Ishikawa (cell line): ENCODE data around the gene XXYLT1.

Experiments used
- CEBPB ChIP-seq: IDR thresholded peaks from 2 replicates; pipeline ENCODE4 v1.6.1; 2012
- CREB1 ChIP-seq: IDR thresholded peaks from 2 replicates; pipeline ENCODE4 v1.6.1; 2012; ENCODE audit warnings: low read depth
- EGR1 ChIP-seq: IDR thresholded peaks from 2 replicates; pipeline ENCODE4 v1.6.1; 2012
- EP300 ChIP-seq: IDR thresholded peaks from 2 replicates; pipeline ENCODE4 v1.6.1; 2012; ENCODE audit warnings: borderline replicate concordance
- FOXM1 ChIP-seq: IDR thresholded peaks from 2 replicates; pipeline ENCODE4 v1.6.1; 2012; ENCODE audit warnings: low read depth, borderline replicate concordance
- MAX ChIP-seq: IDR thresholded peaks from 2 replicates; pipeline ENCODE4 v1.6.1; 2012
- NFIC ChIP-seq: IDR thresholded peaks from 2 replicates; pipeline ENCODE4 v1.6.1; 2012
- RAD21 ChIP-seq: IDR thresholded peaks from 2 replicates; pipeline ENCODE4 v1.6.1; 2012; ENCODE audit warnings: low read depth
- TAF1 ChIP-seq: IDR thresholded peaks from 2 replicates; pipeline ENCODE4 v1.6.1; 2012; ENCODE audit warnings: low read depth, mild to moderate bottlenecking
- TCF12 ChIP-seq: IDR thresholded peaks from 2 replicates; pipeline ENCODE4 v1.6.1; 2012; ENCODE audit warnings: low read depth
- TEAD4 ChIP-seq: IDR thresholded peaks from 2 replicates; pipeline ENCODE4 v1.6.1; 2012
- USF1 ChIP-seq: IDR thresholded peaks from 2 replicates; pipeline ENCODE4 v1.6.1; 2012
- YY1 ChIP-seq: IDR thresholded peaks from 2 replicates; pipeline ENCODE4 v1.6.1; 2012; ENCODE audit warnings: low read depth
- ZBTB7A ChIP-seq: IDR thresholded peaks from 2 replicates; pipeline ENCODE4 v1.6.1; 2012; ENCODE audit warnings: low read depth
- TF ChIP-seq, protein P1 (sequence below): IDR thresholded peaks from 2 replicates; pipeline ENCODE4 v1.6.1; 2012; ENCODE audit warnings: low read depth, mild to moderate bottlenecking

XXYLT1 gene

GRCh38 chr3:195126056-195126605, 144.8 kb downstream of the XXYLT1 start:
- no peak for TF ChIP-seq CEBPB
- no peak for TF ChIP-seq USF1
- no peak for TF ChIP-seq ZBTB7A
- no peak for TF ChIP-seq MAX
- TF ChIP-seq EGR1: no peak
- TF ChIP-seq FOXM1: no peak
- TF ChIP-seq TAF1: no peak

DNA sequence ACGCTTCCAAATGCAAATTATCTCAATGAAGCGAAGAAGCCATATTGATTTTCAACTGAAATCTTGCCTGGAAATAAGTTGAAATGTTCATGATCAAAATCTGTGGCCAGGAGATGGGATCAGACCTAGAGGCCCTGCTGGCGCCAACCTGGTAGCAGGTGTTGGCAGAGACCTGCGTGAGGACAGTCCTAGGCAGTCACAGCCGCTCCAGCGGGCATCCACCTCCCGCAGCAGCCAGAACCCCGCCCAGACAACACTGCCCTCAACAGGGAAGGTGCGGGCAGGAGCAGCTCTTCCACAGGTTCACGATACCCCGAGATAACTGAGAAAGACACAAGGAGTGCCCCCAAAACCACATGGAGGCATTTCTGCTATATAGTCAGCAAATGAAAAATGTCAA, 145.3 kb downstream of the XXYLT1 start:
- TF ChIP-seq USF1 (no peak), ZBTB7A (no peak), EGR1 (no peak), EP300 (no peak), TAF1 (no peak), MAX (no peak), YY1 (no peak), CEBPB (no peak), FOXM1 (no peak), TCF12 (no peak), TEAD4 (no peak), CREB1 (no peak), NFIC (no peak), RAD21 (no peak)
- TF ChIP-seq, protein P1, sequence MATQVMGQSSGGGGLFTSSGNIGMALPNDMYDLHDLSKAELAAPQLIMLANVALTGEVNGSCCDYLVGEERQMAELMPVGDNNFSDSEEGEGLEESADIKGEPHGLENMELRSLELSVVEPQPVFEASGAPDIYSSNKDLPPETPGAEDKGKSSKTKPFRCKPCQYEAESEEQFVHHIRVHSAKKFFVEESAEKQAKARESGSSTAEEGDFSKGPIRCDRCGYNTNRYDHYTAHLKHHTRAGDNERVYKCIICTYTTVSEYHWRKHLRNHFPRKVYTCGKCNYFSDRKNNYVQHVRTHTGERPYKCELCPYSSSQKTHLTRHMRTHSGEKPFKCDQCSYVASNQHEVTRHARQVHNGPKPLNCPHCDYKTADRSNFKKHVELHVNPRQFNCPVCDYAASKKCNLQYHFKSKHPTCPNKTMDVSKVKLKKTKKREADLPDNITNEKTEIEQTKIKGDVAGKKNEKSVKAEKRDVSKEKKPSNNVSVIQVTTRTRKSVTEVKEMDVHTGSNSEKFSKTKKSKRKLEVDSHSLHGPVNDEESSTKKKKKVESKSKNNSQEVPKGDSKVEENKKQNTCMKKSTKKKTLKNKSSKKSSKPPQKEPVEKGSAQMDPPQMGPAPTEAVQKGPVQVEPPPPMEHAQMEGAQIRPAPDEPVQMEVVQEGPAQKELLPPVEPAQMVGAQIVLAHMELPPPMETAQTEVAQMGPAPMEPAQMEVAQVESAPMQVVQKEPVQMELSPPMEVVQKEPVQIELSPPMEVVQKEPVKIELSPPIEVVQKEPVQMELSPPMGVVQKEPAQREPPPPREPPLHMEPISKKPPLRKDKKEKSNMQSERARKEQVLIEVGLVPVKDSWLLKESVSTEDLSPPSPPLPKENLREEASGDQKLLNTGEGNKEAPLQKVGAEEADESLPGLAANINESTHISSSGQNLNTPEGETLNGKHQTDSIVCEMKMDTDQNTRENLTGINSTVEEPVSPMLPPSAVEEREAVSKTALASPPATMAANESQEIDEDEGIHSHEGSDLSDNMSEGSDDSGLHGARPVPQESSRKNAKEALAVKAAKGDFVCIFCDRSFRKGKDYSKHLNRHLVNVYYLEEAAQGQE: no peak

DNA sequence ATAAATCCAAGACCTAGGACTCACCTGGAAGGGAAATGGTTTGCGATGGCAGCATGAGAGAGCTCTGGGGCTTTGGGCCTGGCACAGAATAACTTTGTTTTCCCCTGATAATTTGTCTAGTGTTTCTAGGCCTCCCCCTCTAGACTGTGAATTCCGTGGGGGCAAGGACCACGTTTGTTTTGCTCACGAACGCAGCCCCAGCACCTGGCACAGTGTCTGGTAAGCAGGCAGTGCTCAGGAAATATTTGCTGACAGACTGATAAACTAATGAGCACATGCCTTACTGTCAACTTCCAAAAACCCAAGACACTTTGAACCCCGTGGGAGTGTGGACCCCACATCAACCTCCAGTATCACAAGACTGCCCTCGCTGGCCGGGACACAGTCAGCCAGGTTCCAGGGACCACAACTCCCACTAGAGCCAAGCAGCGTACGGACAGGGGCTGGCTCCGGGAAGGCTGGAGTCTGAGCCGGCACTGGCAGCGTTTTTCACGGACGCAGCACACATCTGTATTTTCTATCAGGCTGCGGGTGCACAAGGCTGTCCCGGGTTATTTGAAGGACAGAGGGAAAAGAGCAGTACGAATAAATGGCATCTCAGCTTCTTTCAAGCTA, 146.5 kb downstream of the XXYLT1 start:
- no peak for TF ChIP-seq NFIC
- TF ChIP-seq, protein P1: no peak
- no peak for TF ChIP-seq ZBTB7A
- TF ChIP-seq EP300: no peak
- no peak for TF ChIP-seq TEAD4
- TF ChIP-seq FOXM1: no peak
- TF ChIP-seq RAD21: no peak
- TF ChIP-seq YY1: no peak
- TF ChIP-seq EGR1: no peak
- TF ChIP-seq CEBPB: no peak
- no peak for TF ChIP-seq TAF1
- no peak for TF ChIP-seq TCF12
- TF ChIP-seq USF1: no peak
- TF ChIP-seq CREB1: no peak
- TF ChIP-seq MAX: no peak

DNA sequence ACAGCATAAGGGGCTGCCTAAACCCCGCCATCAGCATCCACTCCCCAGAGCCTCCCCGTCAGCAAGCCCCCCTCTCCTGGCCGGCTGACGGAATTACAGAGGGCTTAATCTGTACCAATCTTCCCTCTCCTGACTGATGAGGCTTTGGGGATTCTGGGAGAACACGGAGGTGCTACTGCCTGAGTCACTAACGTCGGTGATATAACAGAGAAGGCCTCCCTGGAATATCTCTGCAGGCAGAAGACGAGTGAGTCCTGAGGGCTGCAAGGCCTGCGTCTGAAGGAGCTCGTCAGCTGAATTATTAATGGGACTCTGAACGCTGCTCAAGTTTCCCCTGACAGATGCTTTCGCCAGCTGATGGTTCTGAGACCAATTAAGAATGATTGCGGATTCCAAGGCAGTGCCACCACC, 147.7 kb downstream of the XXYLT1 start:
- TF ChIP-seq EP300: no peak

GRCh38 chr3:195122261-195122660, 148.7 kb downstream of the XXYLT1 start:
- TF ChIP-seq FOXM1: no peak
- no peak for TF ChIP-seq NFIC
- no peak for TF ChIP-seq USF1
